Measurements from ENCODE around the gene PARP11.

DNA sequence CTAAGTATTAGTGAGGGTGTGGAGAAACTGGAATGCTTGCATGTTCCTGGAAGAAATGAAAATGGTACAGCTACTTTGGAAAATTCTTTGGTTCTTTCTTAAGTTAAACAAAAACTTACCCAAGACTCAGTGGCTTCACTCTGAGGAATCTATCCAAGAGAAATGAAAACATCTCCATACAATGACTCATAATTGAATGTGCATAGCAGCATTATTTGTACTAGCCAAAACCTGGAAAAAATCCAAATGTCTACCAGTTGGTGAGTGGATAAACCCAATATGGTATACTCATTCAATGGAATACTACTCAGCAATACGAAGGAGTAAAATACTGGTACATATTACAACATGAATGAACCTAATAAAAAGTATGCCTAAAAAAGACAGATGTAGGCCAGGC lies 102.3 kb downstream of the PARP11 start:
- TF ChIP-seq, protein P1, sequence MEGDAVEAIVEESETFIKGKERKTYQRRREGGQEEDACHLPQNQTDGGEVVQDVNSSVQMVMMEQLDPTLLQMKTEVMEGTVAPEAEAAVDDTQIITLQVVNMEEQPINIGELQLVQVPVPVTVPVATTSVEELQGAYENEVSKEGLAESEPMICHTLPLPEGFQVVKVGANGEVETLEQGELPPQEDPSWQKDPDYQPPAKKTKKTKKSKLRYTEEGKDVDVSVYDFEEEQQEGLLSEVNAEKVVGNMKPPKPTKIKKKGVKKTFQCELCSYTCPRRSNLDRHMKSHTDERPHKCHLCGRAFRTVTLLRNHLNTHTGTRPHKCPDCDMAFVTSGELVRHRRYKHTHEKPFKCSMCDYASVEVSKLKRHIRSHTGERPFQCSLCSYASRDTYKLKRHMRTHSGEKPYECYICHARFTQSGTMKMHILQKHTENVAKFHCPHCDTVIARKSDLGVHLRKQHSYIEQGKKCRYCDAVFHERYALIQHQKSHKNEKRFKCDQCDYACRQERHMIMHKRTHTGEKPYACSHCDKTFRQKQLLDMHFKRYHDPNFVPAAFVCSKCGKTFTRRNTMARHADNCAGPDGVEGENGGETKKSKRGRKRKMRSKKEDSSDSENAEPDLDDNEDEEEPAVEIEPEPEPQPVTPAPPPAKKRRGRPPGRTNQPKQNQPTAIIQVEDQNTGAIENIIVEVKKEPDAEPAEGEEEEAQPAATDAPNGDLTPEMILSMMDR (IDR thresholded peaks at IDR 0.05; ENCODE audit: low read length), result no peak
- TF ChIP-seq EZH2 (IDR thresholded peaks at IDR 0.05; ENCODE audit: borderline replicate concordance, low read length), result no peak
